HS-5 (cell line): ENCODE measurements around the gene RNASEH2A.

ENCODE experiments used
- DNase-seq: peaks from one replicate; pipeline ENCODE4 v3.0.0-alpha.2; 2012; ENCODE audit warnings: low read depth

RNASEH2A gene

GRCh38 chr19:12806242-12807081 lies at the start of gene RNASEH2A:
Gene RNASEH2A, plus strand, starts transcription at chr19:12806584. Its CDS starts 90 bp downstream, at chr19:12806674.
- no peak for DNase-seq

GRCh38 chr19:12757544-12758274 lies 48.7 kb upstream of the RNASEH2A start:
- no peak for DNase-seq

- no peak for DNase-seq
Observed at GRCh38 chr19:12759686-12760085, 46.7 kb upstream of the RNASEH2A start.

GRCh38 chr19:12763100-12763499 lies 43.3 kb upstream of the RNASEH2A start:
- no peak for DNase-seq

- no peak for DNase-seq
Observed at GRCh38 chr19:12764698-12765097, 41.7 kb upstream of the RNASEH2A start.

- no peak for DNase-seq
Observed at GRCh38 chr19:12766051-12766521, 40.3 kb upstream of the RNASEH2A start.

- DNase-seq: no peak
Observed at GRCh38 chr19:12767150-12767549, 39.2 kb upstream of the RNASEH2A start.

- DNase-seq: no peak
Observed at GRCh38 chr19:12767666-12768065, 38.7 kb upstream of the RNASEH2A start.

GRCh38 chr19:12769689-12770088 lies 36.7 kb upstream of the RNASEH2A start:
- no peak for DNase-seq

- no peak for DNase-seq
Observed at GRCh38 chr19:12770922-12771321, 35.5 kb upstream of the RNASEH2A start.

- DNase-seq: no peak
Observed at GRCh38 chr19:12772323-12772722, 34.1 kb upstream of the RNASEH2A start.

GRCh38 chr19:12773571-12773970 lies 32.8 kb upstream of the RNASEH2A start:
- DNase-seq: no peak

GRCh38 chr19:12774588-12775555 lies 31.5 kb upstream of the RNASEH2A start, which contains the start of gene HOOK2:
Gene HOOK2, minus strand, starts transcription at chr19:12775552. Its CDS starts 103 bp downstream, at chr19:12775449.
- no peak for DNase-seq

- DNase-seq: no peak
Observed at GRCh38 chr19:12777217-12778016, 29.0 kb upstream of the RNASEH2A start.

- DNase-seq: no peak
Observed at GRCh38 chr19:12778017-12778904, 28.1 kb upstream of the RNASEH2A start.

- DNase-seq: no peak
Observed at GRCh38 chr19:12778905-12779161, 27.6 kb upstream of the RNASEH2A start.

- no peak for DNase-seq
Observed at GRCh38 chr19:12779162-12779993, 27.0 kb upstream of the RNASEH2A start.

- no peak for DNase-seq
Observed at GRCh38 chr19:12782174-12782423, 24.3 kb upstream of the RNASEH2A start.

- DNase-seq: no peak
Observed at GRCh38 chr19:12782424-12783290, 23.7 kb upstream of the RNASEH2A start.
